Colonic mucosa (tissue), 4 donors: ENCODE data around the gene RPS17. TPM values are rescaled to one million over a fixed set of nuclear protein-coding genes. Genes with fewer than 3 reads are reported as not detected.
"Not testable (repeated sequence)": the region's sequence is repeated elsewhere in the genome, so short reads cannot be mapped to it uniquely, and the experiment has no call there.

Source experiments
- DNase-seq: peaks from one replicate; pipeline ENCODE4 v3.0.0-alpha.2; 2020
- H3K27ac ChIP-seq: fragments of 200-600 bp; one replicate; pipeline ENCODE4 v1.8.0; 2021
- H3K27me3 ChIP-seq: fragments of 200-600 bp; one replicate; pipeline ENCODE4 v1.8.0; 2021
- H3K36me3 ChIP-seq: fragments of 200-600 bp; one replicate; pipeline ENCODE4 v1.8.0; 2021
- H3K4me1 ChIP-seq: fragments of 200-600 bp; one replicate; pipeline ENCODE4 v1.8.0; 2021; ENCODE audit warnings: mild to moderate bottlenecking
- H3K4me3 ChIP-seq: fragments of 200-600 bp; one replicate; pipeline ENCODE4 v1.8.0; 2021
- H3K9ac ChIP-seq, 2 donors: one replicate each; pipeline ENCODE4 v1.7.0; 2013; ENCODE audit warnings: control low read depth in 2 of 2, low read depth in 2 of 2, low read length in 2 of 2
- H3K9me3 ChIP-seq: fragments of 200-600 bp; one replicate; pipeline ENCODE4 v1.8.0; 2021
- intact Hi-C: fragments of 100-400 bp; cut with DNase I; formaldehyde crosslinking; loops from one replicate; pipeline ENCODE4 v1.14.1; 2022
- total RNA-seq, 2 donors: library from RNA; stranded (reverse); fragmentation: NEBNext Ultra II Directional in 1 of 2; extraction: Animal tissue kit (Norgen Biotek cat#: 25700) in 1 of 2; gene quantifications; one replicate each; pipeline ENCODE4 v1.2.1, GENCODE V29; 2021
- TF ChIP-seq, protein P1 (sequence below): fragments of 200-600 bp; IDR thresholded peaks from one replicate; pipeline ENCODE4 v1.8.0; 2022; ENCODE audit warnings: antibody characterized with exemption, mild to moderate bottlenecking
- donor health status: healthy.
- donor health status: DM: no; HTN: no; CAD: no.
- donor health status: DM: no; HTN: no; CAD: no.

Gene RPS17
- total RNA-seq, 2 donors from 2014 or later: 909 to 1,247 TPM

DNA sequence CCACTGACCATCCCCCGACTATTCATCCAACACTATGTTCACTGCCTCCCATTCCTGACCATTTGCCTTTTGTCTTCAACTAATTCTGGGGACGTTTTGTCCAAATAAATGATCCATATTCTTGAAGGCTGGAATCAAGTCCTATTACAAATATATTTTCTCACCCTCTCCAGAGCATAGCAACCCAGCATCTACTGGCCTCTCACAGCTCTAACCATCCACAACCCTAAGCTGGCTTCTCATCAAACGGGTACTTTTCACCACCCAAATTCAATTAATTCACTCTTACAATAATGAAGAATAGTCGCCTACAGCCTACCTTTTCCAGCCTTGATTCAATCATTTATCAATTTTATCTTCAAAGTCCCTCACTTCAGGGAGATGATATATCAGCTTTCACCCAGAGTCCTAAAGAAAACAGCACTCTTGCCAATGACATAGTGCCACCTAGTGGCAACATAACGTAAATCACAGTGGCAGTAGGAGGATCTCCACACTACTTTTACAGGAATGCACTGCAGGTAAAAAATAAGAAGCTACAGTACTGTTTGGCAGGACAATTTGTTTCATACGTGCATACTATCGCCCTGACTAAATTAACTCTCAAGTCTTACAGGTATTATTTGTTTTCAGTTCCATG lies 37.4 kb downstream of the RPS17 start:
- H3K27me3 ChIP-seq, H3K36me3 ChIP-seq, DNase-seq: not testable (repeated sequence)

DNA sequence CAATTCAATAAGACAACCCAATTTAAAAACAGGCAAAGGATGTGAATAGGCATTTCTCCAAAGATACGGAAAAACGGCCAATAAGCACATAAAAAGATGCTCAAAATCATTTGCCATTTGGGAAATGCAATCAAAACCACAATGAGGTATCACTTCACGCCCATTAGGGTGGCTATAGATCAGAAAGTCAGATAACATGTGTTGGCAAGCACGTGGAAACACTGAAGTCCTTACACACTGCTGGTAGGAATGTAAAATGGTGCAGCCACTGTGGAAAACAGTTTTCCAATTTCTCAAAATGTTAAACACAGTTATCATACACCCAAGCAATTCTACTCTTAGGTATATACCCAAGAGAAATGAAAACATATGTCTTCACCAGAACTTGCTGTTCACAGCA lies 39.5 kb downstream of the RPS17 start:
- DNase-seq, intact Hi-C loops, H3K27ac ChIP-seq, H3K9ac ChIP-seq, H3K36me3 ChIP-seq, H3K27me3 ChIP-seq, H3K4me1 ChIP-seq, H3K9me3 ChIP-seq, H3K4me3 ChIP-seq: not testable (repeated sequence)

More for the DNA sequence above, 37.4 kb downstream of the RPS17 start:
- H3K9me3 ChIP-seq, intact Hi-C loops, H3K4me3 ChIP-seq, H3K27ac ChIP-seq, H3K9ac ChIP-seq, H3K4me1 ChIP-seq: not testable (repeated sequence)
- TF ChIP-seq, protein P1, sequence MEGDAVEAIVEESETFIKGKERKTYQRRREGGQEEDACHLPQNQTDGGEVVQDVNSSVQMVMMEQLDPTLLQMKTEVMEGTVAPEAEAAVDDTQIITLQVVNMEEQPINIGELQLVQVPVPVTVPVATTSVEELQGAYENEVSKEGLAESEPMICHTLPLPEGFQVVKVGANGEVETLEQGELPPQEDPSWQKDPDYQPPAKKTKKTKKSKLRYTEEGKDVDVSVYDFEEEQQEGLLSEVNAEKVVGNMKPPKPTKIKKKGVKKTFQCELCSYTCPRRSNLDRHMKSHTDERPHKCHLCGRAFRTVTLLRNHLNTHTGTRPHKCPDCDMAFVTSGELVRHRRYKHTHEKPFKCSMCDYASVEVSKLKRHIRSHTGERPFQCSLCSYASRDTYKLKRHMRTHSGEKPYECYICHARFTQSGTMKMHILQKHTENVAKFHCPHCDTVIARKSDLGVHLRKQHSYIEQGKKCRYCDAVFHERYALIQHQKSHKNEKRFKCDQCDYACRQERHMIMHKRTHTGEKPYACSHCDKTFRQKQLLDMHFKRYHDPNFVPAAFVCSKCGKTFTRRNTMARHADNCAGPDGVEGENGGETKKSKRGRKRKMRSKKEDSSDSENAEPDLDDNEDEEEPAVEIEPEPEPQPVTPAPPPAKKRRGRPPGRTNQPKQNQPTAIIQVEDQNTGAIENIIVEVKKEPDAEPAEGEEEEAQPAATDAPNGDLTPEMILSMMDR: peak; percentile 6

GRCh38 chr15:82497978-82498377 lies 42.3 kb downstream of the RPS17 start:
- DNase-seq, H3K4me1 ChIP-seq, H3K27me3 ChIP-seq, intact Hi-C loops, H3K9me3 ChIP-seq, H3K27ac ChIP-seq, H3K9ac ChIP-seq, H3K4me3 ChIP-seq, H3K36me3 ChIP-seq: not testable (repeated sequence)

DNA sequence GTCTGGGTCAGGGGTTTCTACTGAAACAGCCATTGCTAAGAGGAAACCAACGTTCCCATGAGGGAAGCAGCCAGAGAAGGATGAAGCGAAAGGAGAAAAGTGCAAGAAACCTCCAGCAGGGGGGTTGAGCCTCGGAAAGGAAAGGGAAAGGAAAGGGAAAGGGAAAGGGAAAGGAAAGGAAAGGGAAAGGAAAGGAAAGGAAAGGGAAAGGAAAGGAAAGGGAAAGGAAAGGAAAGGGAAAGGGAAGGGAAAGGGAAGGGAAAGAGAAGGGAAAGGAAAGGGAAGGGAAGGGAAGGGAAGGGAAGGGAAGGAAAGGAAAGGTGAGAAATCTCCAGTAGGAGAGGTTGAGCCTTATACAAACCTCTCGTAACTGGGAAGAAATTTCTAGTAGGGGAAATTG lies 52.0 kb downstream of the RPS17 start:
- peak; percentile 10 for DNase-seq
- H3K27me3 ChIP-seq, H3K36me3 ChIP-seq, H3K9me3 ChIP-seq, H3K4me1 ChIP-seq, H3K4me3 ChIP-seq, intact Hi-C loops, H3K9ac ChIP-seq, H3K27ac ChIP-seq: not testable (repeated sequence)

DNA sequence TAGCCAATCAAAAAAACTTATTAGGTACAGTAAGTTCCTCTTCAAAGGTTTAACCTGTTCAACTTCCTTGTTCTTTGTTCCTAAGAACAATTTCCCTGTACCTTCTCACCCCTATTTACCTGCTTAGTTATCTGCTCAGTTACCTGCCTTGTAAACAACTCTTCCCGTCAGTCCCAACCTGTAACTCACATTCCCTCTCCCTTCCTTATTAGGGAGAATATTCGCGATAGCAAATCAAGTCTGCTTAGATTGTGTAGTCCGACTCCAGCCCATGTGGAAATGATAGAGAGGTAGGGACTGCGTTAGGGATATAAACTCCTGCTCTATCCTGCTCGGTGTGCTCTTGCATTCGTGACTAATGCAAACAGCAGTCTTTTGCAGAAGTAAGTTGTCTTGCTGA lies 53.2 kb downstream of the RPS17 start:
- H3K9me3 ChIP-seq, H3K4me1 ChIP-seq, H3K36me3 ChIP-seq, H3K4me3 ChIP-seq, DNase-seq, intact Hi-C loops, H3K27me3 ChIP-seq, H3K9ac ChIP-seq: not testable (repeated sequence)
- peak overlapping the region; percentile 55 for H3K27ac ChIP-seq

Other genes starting within 250 kb of the RPS17 start
- gene GOLGA6L10, start 191.0 kb downstream of the RPS17 start, total RNA-seq: 1 to 10 TPM; 1.4 to 1.8 TPM
- 1 to 10 TPM; 3.0 TPM for gene GOLGA6L9, start 110.6 kb downstream of the RPS17 start, total RNA-seq
- gene CPEB1, start 106.9 kb upstream of the RPS17 start, total RNA-seq: 1 to 10 TPM in 1 of 2 donors, under 1 TPM in 1; 0.40 to 1.4 TPM
- gene AP3B2, start 169.4 kb upstream of the RPS17 start, total RNA-seq: 1 to 10 TPM in 1 of 2 donors, under 1 TPM in 1; 0.82 to 1.2 TPM